Measurements from ENCODE around the gene ZNF791. TPM values are rescaled to one million over a fixed set of nuclear protein-coding genes. Genes with fewer than 3 reads are reported as not detected.

Gene ZNF791
- polyA plus RNA-seq, 1 donor (not counting 4 experiments of a cell fraction or from before 2014, with no cell fraction given) = 11.5 TPM

GRCh38 chr19:12681074-12681987 lies 70.6 kb downstream of the ZNF791 start, which contains the start of gene DHPS:
TSS of gene DHPS (minus strand) at chr19:12681880. CDS start at chr19:12681766, 114 bp downstream.
- Histone ChIP-seq H3K79me2 (ENCODE audit: control insufficient read depth, insufficient read depth, low read length) (peaks cover 9% of the 10 kb centered on the region), H3K4me3 (ENCODE audit: control insufficient read depth in 2 of 3, extremely low read depth in 1 of 3, insufficient read depth in 2 of 3, low read depth in 1 of 3, low read length in 3 of 3) (peak within 1 kb of the TSS; percentile 84 to 93 (median 92)), H4K20me1 (ENCODE audit: control insufficient read depth, extremely low read depth, insufficient read depth, low read length) (peaks cover 4% of the 10 kb centered on the region), H3K27me3 (ENCODE audit: control insufficient read depth, extremely low read depth, insufficient read depth, low read length) (no peaks in the 10 kb centered on the region), H3K9me1 (ENCODE audit: control insufficient read depth, extremely low read depth, insufficient read depth, low read length) (no peaks in the 10 kb centered on the region), H3K9ac (ENCODE audit: control insufficient read depth, extremely low read depth, insufficient read depth, low read length) (peak within 1 kb of the TSS; percentile 98), H3K27ac (ENCODE audit: control insufficient read depth, insufficient read depth, low read length) (peak within 1 kb of the TSS; percentile 97), H3K4me1 (ENCODE audit: control insufficient read depth, extremely low read depth, insufficient read depth, low read length) (no peaks in the 10 kb centered on the region), H3K9me3 (ENCODE audit: control insufficient read depth, low read depth, low read length) (no peaks in the 10 kb centered on the region), H2AFZ (ENCODE audit: control insufficient read depth, low read length) (peak within 1 kb of the TSS; percentile 87), H3K4me2 (ENCODE audit: control insufficient read depth, extremely low read depth, insufficient read depth, low read depth, low read length) (peak within 1 kb of the TSS; percentile 76), H3K36me3 (ENCODE audit: control insufficient read depth in 2 of 2, extremely low read depth in 1 of 2, insufficient read depth in 2 of 2, low read length in 2 of 2) (peaks cover 5 to 16% of the 10 kb centered on the region in 2 experiments)
- peak; percentile 89 for DNase-seq (ENCODE audit: low read depth, low spot score)
- TF ChIP-seq CTCF (optimal IDR thresholded peaks at IDR 0.05 in 1 of 3, IDR thresholded peaks at IDR 0.05 in 1 of 3, conservative IDR thresholded peaks at IDR 0.05 in 1 of 3; ENCODE audit: extremely low read depth in 1 of 3, insufficient read depth in 2 of 3, low read length in 3 of 3) (peak in 1 of 3 experiments; percentile 7), EZH2 (IDR thresholded peaks at IDR 0.05; ENCODE audit: low read length) (no peak)
- FAIRE-seq = peak; percentile 86
- dilution Hi-C loops (cut with MboI; ENCODE audit: extremely low pct_ligation_motif_present, low sequenced_read_pairs) = no loop called here

Other genes with a start within 250 kb of the ZNF791 start
- gene ZNF442, start 245.2 kb upstream of the ZNF791 start, polyA plus RNA-seq = 0.53 to 0.89 TPM (median 0.70 TPM) in 3 replicates
- gene ZNF799, start 209.6 kb upstream of the ZNF791 start, polyA plus RNA-seq = 1.6 to 3.1 TPM (median 2.2 TPM) in 3 replicates
- 1.8 to 3.1 TPM (median 2.4 TPM) in 3 replicates for gene ZNF443, start 169.9 kb upstream of the ZNF791 start, polyA plus RNA-seq
- 0.62 to 0.98 TPM (median 0.75 TPM) in 3 replicates for gene ZNF709, start 126.1 kb upstream of the ZNF791 start, polyA plus RNA-seq
- 2.0 to 3.5 TPM (median 2.5 TPM) in 3 replicates for gene ZNF564, start 59.4 kb upstream of the ZNF791 start, polyA plus RNA-seq
- 2.7 to 3.2 TPM (median 3.2 TPM) in 3 replicates for gene ZNF490, start 107 bp upstream of the ZNF791 start, polyA plus RNA-seq
- gene MAN2B1, start 55.8 kb downstream of the ZNF791 start, polyA plus RNA-seq = 17.0 to 30.1 TPM (median 21.1 TPM) in 3 replicates
- 3.8 to 5.6 TPM (median 5.0 TPM) in 3 replicates for gene WDR83, start 55.9 kb downstream of the ZNF791 start, polyA plus RNA-seq
- gene DHPS, start 71.0 kb downstream of the ZNF791 start, polyA plus RNA-seq = 36.5 to 45.0 TPM (median 37.2 TPM) in 3 replicates
- gene GNG14, start 77.1 kb downstream of the ZNF791 start, polyA plus RNA-seq = not detected in 3 replicates
- 5.6 to 11.2 TPM (median 8.1 TPM) in 3 replicates for gene FBXW9, start 85.7 kb downstream of the ZNF791 start, polyA plus RNA-seq
- gene TNPO2, start 113.0 kb downstream of the ZNF791 start, polyA plus RNA-seq = 75.3 to 115 TPM (median 105 TPM) in 3 replicates
- gene TRIR, start 123.8 kb downstream of the ZNF791 start, polyA plus RNA-seq = 148 to 170 TPM (median 153 TPM) in 3 replicates
- 104 to 173 TPM (median 138 TPM) in 3 replicates for gene GET3, start 126.6 kb downstream of the ZNF791 start, polyA plus RNA-seq
- gene BEST2, start 140.9 kb downstream of the ZNF791 start, polyA plus RNA-seq = 0.03 TPM in 1 of 3 replicates, not detected in the others
- 19.0 to 27.4 TPM (median 21.9 TPM) in 3 replicates for gene HOOK2, start 164.6 kb downstream of the ZNF791 start, polyA plus RNA-seq
- gene JUNB, start 180.6 kb downstream of the ZNF791 start, polyA plus RNA-seq = 34.9 to 85.1 TPM (median 40.8 TPM) in 3 replicates
- gene PRDX2, start 190.9 kb downstream of the ZNF791 start, polyA plus RNA-seq = 119 to 301 TPM (median 154 TPM) in 3 replicates
- 0.41 to 6.6 TPM (median 2.9 TPM) in 3 replicates for gene THSD8, start 191.1 kb downstream of the ZNF791 start, polyA plus RNA-seq
- 12.7 to 32.5 TPM (median 19.7 TPM) in 3 replicates for gene RNASEH2A, start 195.7 kb downstream of the ZNF791 start, polyA plus RNA-seq
- gene RTBDN, start 223.7 kb downstream of the ZNF791 start, polyA plus RNA-seq = not detected in 3 replicates
- 0.09 to 0.13 TPM (median 0.11 TPM) in 3 replicates for gene MAST1, start 227.6 kb downstream of the ZNF791 start, polyA plus RNA-seq